ENCODE measurements around the gene PLCD1.

PLCD1 gene

DNA sequence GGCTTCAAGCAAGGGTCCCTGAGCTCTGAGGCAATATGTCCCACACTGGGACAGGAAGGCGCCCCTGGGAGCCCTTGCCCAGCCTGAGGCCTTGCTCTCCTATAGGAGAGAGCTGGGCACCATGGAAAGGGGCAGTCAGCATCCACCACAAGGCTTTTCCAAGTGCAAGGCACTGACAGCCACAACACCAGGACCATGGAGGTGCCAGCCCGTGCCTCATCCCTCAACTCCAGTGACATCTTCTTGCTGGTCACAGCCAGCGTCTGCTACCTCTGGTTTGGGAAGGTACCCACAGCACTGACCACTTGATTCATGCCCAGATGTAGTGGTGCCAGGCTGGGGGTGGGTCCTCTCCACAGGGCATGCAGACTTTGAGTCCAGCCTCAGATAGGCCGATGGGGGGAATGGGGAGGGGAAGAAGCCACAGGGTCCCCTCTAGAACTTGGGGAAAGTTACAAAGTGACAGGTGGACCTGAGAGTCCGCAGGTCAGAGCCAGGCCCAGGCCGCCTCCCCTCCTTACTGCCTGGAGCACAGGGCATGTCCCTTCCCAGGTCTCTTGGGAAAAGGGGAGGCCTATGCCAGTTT lies 27.1 kb downstream of the PLCD1 start:
- no peak for DNase-seq (ENCODE audit: low read depth)
- TF ChIP-seq, protein P1, sequence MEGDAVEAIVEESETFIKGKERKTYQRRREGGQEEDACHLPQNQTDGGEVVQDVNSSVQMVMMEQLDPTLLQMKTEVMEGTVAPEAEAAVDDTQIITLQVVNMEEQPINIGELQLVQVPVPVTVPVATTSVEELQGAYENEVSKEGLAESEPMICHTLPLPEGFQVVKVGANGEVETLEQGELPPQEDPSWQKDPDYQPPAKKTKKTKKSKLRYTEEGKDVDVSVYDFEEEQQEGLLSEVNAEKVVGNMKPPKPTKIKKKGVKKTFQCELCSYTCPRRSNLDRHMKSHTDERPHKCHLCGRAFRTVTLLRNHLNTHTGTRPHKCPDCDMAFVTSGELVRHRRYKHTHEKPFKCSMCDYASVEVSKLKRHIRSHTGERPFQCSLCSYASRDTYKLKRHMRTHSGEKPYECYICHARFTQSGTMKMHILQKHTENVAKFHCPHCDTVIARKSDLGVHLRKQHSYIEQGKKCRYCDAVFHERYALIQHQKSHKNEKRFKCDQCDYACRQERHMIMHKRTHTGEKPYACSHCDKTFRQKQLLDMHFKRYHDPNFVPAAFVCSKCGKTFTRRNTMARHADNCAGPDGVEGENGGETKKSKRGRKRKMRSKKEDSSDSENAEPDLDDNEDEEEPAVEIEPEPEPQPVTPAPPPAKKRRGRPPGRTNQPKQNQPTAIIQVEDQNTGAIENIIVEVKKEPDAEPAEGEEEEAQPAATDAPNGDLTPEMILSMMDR (IDR thresholded peaks at IDR 0.05; ENCODE audit: insufficient read depth, low read depth, low read length, missing control alignments): no peak
- no peak overlapping the region for H3K4me3 ChIP-seq (ENCODE audit: low read length)

DNA sequence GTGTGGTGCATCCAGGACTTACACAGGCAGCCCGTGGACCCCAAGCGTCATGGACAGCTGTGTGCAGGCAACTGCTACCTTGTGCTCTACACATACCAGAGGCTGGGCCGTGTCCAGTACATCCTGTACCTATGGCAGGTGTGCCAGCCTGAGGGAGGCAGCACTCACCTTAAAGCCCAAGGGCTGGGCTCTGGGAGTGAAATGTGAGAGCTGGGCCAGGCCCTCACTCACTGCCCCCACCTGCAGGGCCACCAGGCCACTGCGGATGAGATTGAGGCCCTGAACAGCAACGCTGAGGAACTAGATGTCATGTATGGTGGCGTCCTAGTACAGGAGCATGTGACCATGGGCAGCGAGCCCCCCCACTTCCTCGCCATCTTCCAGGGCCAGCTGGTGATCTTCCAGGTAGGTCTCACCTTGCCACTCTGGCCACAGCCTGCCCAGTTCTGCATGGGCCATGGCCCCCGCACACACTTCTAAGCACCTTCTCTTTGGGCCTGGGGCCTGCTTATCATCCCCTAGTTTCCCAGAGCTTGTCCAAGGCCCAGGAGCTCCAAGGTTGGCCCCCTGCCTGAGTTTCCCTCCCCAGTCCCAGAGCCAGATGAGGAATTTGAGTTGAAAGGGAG lies 27.9 kb downstream of the PLCD1 start:
- H3K4me3 ChIP-seq (ENCODE audit: low read length): no peak overlapping the region
- TF ChIP-seq, protein P1 (IDR thresholded peaks at IDR 0.05; ENCODE audit: insufficient read depth, low read depth, low read length, missing control alignments): peak; percentile 21
- no peak for DNase-seq (ENCODE audit: low read depth)

DNA sequence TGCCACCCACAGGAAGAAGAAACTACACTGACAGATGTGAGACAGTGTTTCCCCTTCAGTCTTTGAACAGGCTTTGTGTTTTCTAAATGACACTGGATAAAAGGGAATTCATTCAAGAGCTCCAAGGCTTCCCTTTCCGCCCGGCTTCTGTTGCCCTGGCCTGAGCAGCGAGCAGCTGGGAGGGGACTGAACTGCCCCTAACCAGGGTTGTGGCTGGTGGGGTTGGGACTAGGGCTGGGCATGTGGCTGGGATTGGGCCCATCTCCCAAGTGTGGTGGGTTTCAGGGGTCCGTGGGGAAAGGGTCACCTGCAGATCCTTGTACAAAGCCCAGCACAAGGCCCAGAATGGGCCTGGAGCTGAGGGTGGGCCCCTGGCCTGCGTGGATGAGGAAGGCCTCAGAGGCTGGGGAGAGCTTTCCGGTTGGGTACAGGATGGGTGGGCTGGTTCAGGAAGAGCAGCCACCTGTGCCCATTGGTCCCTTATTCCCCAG lies 28.4 kb downstream of the PLCD1 start:
- DNase-seq (ENCODE audit: low read depth): no peak
- H3K4me3 ChIP-seq (ENCODE audit: low read length): no peak overlapping the region
- TF ChIP-seq, protein P1 (IDR thresholded peaks at IDR 0.05; ENCODE audit: insufficient read depth, low read depth, low read length, missing control alignments): no peak

DNA sequence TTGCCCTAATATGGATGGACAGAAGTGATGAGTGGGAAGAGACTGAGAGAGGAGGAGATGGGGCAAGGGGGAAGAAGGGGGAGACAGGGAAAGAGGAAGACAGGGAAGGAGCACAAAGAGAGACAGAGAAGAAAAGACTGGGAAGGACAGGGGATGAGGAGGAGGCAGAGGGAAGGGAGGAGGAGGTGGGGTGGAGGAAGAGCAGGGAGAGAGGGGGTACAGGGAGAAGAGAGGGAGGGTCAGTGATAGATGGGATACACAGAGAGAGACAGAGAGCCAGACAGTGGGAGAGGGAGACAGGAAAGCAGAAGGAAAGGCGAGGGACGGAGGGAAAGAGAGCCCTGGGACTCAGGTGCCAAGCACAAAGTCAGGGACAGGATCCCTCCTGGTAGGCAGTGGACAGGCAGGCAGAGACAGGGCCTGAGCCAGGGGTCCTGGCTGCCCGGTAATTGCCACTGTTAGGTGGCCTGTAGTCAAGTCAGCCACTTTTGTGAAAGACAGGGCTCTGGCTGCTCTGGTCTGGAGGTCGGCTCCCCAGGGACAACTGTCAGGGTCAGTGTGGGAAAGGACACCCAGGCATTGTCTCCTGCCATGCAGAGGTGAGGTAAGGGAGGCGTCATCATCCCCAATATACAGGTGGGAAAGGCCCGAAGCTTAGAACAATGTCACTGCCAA lies 29.1 kb downstream of the PLCD1 start:
- DNase-seq (ENCODE audit: low read depth): no peak
- H3K4me3 ChIP-seq (ENCODE audit: low read length): no peak overlapping the region
- TF ChIP-seq, protein P1 (IDR thresholded peaks at IDR 0.05; ENCODE audit: insufficient read depth, low read depth, low read length, missing control alignments): no peak

DNA sequence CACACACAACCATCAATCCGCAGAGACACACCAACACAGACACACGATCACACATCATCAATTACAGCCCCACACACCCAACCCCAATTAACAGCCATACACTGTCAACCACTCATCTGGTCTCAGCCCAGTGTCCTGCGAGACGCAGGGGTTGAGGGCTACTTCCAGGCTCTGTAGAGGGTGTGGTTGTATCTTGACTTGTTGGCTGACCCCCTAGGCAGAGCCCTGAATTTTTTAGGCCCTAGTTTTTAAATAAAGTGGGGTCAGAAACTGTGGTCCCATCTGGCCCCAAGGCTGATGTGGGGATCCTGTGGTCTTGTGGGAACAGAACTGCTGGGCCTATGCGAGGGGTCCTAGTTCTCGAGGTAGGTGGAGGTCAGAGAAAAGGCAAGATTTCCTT lies 29.6 kb downstream of the PLCD1 start:
- H3K4me3 ChIP-seq (ENCODE audit: low read length): no peak overlapping the region
- TF ChIP-seq, protein P1 (IDR thresholded peaks at IDR 0.05; ENCODE audit: insufficient read depth, low read depth, low read length, missing control alignments): no peak
- no peak for DNase-seq (ENCODE audit: low read depth)

DNA sequence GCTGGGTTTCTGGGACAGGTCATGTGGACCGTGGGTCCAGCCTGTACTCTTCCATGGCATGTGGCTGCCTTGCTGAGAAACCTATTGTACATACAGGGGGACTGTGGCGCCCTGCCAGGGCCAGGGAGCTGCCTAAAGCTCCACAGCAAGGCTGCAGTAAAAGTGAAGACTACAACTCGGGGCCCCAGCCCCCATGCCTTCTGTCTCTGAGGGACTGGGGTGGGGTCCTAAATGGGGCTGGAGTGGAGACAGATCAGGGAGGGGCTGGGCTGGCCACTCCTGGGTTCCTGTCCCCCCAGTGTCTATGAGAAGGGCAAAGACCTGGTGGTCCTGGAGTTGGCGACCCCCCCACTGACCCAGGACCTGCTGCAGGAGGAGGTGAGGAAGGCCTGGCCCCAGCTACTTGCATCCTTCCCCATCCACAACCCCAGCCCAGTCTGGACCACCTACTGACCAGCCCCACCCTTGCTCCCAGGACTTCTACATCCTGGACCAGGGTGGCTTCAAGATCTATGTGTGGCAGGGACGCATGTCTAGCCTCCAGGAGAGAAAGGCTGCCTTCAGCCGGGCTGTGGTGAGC lies 31.6 kb downstream of the PLCD1 start:
- TF ChIP-seq, protein P1 (IDR thresholded peaks at IDR 0.05; ENCODE audit: insufficient read depth, low read depth, low read length, missing control alignments): no peak
- DNase-seq (ENCODE audit: low read depth): no peak
- H3K4me3 ChIP-seq (ENCODE audit: low read length): no peak overlapping the region

Data from epithelial cell of esophagus (primary cell).